Loucy (cell line): ENCODE measurements around the gene SPECC1.

Experiments
- H2AFZ ChIP-seq: fragments of 200-600 bp; sonication (generic); 2 replicates; pipeline ENCODE4 v1.6.0; 2016; ENCODE audit warnings: antibody characterized with exemption, mild to moderate bottlenecking, low read length, moderate library complexity
- H3F3A ChIP-seq: fragments of 200-600 bp; 2 replicates; pipeline ENCODE4 v1.6.0; 2016; ENCODE audit warnings: antibody characterized with exemption, low read depth, mild to moderate bottlenecking
- H3K27me3 ChIP-seq: fragments of 200-600 bp; sonication (generic); 2 replicates; pipeline ENCODE4 v1.6.1; 2014; ENCODE audit warnings: low read length, mild to moderate bottlenecking; ENCODE audit not compliant: insufficient read depth, poor library complexity, severe bottlenecking
- H3K36me3 ChIP-seq: fragments of 200-600 bp; sonication (generic); 2 replicates; pipeline ENCODE4 v1.6.1; 2016; ENCODE audit warnings: low read length; ENCODE audit not compliant: insufficient read depth
- H3K4me1 ChIP-seq: fragments of 200-600 bp; sonication (generic); 2 replicates; pipeline ENCODE4 v1.5.1; 2014; ENCODE audit warnings: low read length, mild to moderate bottlenecking; ENCODE audit not compliant: insufficient read depth, poor library complexity, severe bottlenecking
- H3K4me2 ChIP-seq: fragments of 200-600 bp; sonication (generic); 2 replicates; pipeline ENCODE4 v1.6.0; 2014; ENCODE audit warnings: antibody characterized with exemption, low read length, low read depth, mild to moderate bottlenecking; ENCODE audit not compliant: poor library complexity, severe bottlenecking
- H3K4me3 ChIP-seq: fragments of 200-600 bp; sonication (generic); 2 replicates; pipeline ENCODE4 v1.5.1; 2014; ENCODE audit warnings: low read length, mild to moderate bottlenecking, mixed read lengths; ENCODE audit not compliant: poor library complexity, severe bottlenecking
- H3K79me2 ChIP-seq: fragments of 200-600 bp; sonication (generic); 2 replicates; pipeline ENCODE4 v1.6.1; 2014; ENCODE audit warnings: low read length; ENCODE audit not compliant: insufficient read depth
- H3K9ac ChIP-seq: fragments of 200-600 bp; sonication (generic); 2 replicates; pipeline ENCODE4 v1.6.0; 2014; ENCODE audit warnings: mild to moderate bottlenecking, low read depth, low read length, moderate library complexity; ENCODE audit not compliant: poor library complexity, severe bottlenecking
- H3K9me2 ChIP-seq: fragments of 200-600 bp; sonication (generic); replicated peaks from 2 replicates; pipeline ENCODE4 v1.6.1; 2016; ENCODE audit warnings: low read depth, low read length, mixed read lengths
- H3K9me3 ChIP-seq: fragments of 200-600 bp; sonication (generic); 2 replicates; pipeline ENCODE4 v1.6.1; 2014; ENCODE audit warnings: mild to moderate bottlenecking, antibody characterized with exemption, low read length, low read depth; ENCODE audit not compliant: insufficient read depth
- H4K20me1 ChIP-seq: fragments of 200-600 bp; sonication (generic); 2 replicates; pipeline ENCODE4 v1.6.0; 2014; ENCODE audit warnings: antibody characterized with exemption, low read length, mild to moderate bottlenecking; ENCODE audit not compliant: insufficient read depth, poor library complexity, severe bottlenecking
- EZH2phosphoT487 ChIP-seq: fragments of 200-600 bp; IDR thresholded peaks from 2 replicates; pipeline ENCODE4 v1.6.1; 2018; ENCODE audit warnings: antibody characterized with exemption, mild to moderate bottlenecking, moderate library complexity, borderline replicate concordance
- TF ChIP-seq, protein P1 (sequence below): fragments of 200-600 bp; sonication (generic); conservative IDR thresholded peaks from 2 replicates; pipeline ENCODE4 v1.5.1; 2014; ENCODE audit warnings: mild to moderate bottlenecking, antibody characterized with exemption, low read length

SPECC1 gene

DNA sequence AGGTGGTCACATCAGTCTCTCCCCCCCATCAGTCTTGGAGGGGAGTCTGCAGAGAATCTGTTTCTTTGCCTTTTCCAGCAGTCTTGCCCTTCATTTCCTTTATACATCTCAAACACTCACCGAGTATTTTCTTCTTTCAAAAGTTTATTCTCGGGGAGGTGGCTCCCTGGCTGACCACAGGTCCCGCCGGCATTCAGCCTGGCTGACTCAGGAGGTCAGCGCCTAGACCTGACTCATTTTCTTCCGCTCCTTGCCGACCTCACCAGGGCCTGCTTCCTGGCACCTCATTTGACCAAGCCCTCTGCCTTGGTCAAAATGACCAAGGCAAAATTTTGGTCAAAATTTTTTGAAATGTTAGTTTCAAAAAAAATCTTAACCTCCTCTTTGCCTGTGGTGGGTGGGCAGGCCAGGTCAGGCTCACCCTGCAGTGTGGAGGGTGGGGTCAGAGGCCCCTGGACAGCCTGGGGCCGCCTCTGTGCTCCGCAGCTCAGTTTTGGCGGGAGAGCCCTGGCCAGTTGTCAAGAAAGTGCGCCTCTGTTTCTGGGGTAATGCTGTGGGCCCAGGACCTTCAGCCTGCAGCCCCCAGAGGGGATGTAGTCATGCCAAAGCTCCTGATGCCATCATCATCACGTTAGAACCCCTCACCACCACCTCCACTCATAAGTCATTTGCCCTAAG is 165.6 kb downstream of the SPECC1 start:
- H3K9ac ChIP-seq: no peak overlapping the region
- no peaks in the 10 kb centered on the region for H3K27me3 ChIP-seq
- H3K4me2 ChIP-seq: no peak overlapping the region
- TF ChIP-seq, protein P1, sequence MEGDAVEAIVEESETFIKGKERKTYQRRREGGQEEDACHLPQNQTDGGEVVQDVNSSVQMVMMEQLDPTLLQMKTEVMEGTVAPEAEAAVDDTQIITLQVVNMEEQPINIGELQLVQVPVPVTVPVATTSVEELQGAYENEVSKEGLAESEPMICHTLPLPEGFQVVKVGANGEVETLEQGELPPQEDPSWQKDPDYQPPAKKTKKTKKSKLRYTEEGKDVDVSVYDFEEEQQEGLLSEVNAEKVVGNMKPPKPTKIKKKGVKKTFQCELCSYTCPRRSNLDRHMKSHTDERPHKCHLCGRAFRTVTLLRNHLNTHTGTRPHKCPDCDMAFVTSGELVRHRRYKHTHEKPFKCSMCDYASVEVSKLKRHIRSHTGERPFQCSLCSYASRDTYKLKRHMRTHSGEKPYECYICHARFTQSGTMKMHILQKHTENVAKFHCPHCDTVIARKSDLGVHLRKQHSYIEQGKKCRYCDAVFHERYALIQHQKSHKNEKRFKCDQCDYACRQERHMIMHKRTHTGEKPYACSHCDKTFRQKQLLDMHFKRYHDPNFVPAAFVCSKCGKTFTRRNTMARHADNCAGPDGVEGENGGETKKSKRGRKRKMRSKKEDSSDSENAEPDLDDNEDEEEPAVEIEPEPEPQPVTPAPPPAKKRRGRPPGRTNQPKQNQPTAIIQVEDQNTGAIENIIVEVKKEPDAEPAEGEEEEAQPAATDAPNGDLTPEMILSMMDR: no peak
- no peak for TF ChIP-seq EZH2phosphoT487
- H3K36me3 ChIP-seq: no peaks in the 10 kb centered on the region
- H3K9me2 ChIP-seq: no peaks in the 10 kb centered on the region
- no peaks in the 10 kb centered on the region for H3K79me2 ChIP-seq
- no peaks in the 10 kb centered on the region for H3F3A ChIP-seq
- H3K4me1 ChIP-seq: no peaks in the 10 kb centered on the region
- no peak overlapping the region for H3K4me3 ChIP-seq
- H4K20me1 ChIP-seq: no peaks in the 10 kb centered on the region
- no peak overlapping the region for H2AFZ ChIP-seq
- no peaks in the 10 kb centered on the region for H3K9me3 ChIP-seq

DNA sequence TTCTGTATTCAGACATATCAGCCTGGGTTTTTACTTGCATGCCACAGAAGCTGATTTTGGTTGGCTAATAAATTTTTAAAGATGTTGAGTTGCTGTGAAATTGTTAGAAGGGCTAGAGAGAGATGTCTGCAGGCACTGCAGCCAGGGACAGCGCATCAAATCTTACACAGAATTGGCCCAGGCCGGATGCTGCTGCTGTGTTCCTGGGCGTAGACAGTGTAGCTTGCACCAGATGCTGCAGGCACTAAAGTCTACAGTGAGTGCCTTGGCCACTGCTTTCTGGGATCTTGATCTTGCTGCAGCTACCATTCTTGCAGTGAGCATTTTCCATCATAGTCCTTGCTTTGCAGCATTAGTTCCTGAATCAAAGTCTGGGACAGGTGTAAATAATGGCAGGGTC is 169.9 kb downstream of the SPECC1 start:
- Histone ChIP-seq H3K9me2 (no peaks in the 10 kb centered on the region), H3K79me2 (no peaks in the 10 kb centered on the region), H3K4me1 (no peaks in the 10 kb centered on the region), H4K20me1 (no peaks in the 10 kb centered on the region), H3F3A (no peaks in the 10 kb centered on the region), H3K9ac (no peak overlapping the region), H3K36me3 (no peaks in the 10 kb centered on the region), H3K27me3 (no peaks in the 10 kb centered on the region), H3K4me3 (no peak overlapping the region), H2AFZ (no peak overlapping the region), H3K4me2 (no peak overlapping the region), H3K9me3 (no peaks in the 10 kb centered on the region)
- TF ChIP-seq, protein P1: no peak
- no peak for TF ChIP-seq EZH2phosphoT487

DNA sequence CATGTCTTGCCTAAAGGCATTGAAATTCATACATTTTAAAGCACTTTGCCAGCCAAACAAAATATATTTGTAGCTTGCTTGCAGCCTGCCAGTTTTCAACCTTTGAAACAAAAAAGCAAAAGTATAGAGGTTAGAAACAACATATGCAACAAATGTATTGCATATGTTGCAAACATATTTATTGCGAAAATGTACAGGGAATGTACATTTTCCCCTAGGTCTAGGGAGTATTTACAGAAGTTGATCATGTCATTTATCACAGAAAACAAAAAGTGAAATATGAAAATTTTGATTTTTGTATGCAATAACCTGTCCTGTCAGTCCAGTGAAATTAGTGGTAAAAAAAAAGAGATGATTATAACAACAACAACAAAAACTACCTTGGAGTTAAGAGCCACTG is 171.5 kb downstream of the SPECC1 start:
- H4K20me1 ChIP-seq: no peaks in the 10 kb centered on the region
- no peaks in the 10 kb centered on the region for H3F3A ChIP-seq
- H3K4me1 ChIP-seq: peaks cover 9% of the 10 kb centered on the region
- no peaks in the 10 kb centered on the region for H3K36me3 ChIP-seq
- TF ChIP-seq EZH2phosphoT487: no peak
- TF ChIP-seq, protein P1: no peak
- no peak overlapping the region for H3K9ac ChIP-seq
- no peaks in the 10 kb centered on the region for H3K27me3 ChIP-seq
- H3K9me3 ChIP-seq: no peaks in the 10 kb centered on the region
- H3K9me2 ChIP-seq: no peaks in the 10 kb centered on the region
- no peak overlapping the region for H3K4me3 ChIP-seq
- H2AFZ ChIP-seq: no peak overlapping the region
- H3K79me2 ChIP-seq: no peaks in the 10 kb centered on the region
- no peak overlapping the region for H3K4me2 ChIP-seq
